Body of pancreas (tissue), 4 donors: ENCODE measurements around the gene AMPH. TPM values are rescaled to one million over a fixed set of nuclear protein-coding genes. Genes with fewer than 3 reads are reported as not detected.

Experiments used
- ATAC-seq: fragments of 150-250 bp; one replicate; pipeline ENCODE4 v1.9.1; 2016
- DNase-seq, 4 donors: peaks; one replicate each; pipeline ENCODE4 v3.0.0-alpha.2; 2019
- H3K27ac ChIP-seq, 4 donors: fragments of 200-600 bp; sonication (generic); 1 replicate in 3 of 4; 2 replicates in 1 of 4; pipeline versions ENCODE4 v1.5.1 to v1.6.1; 2016 to 2019; ENCODE audit warnings: mild to moderate bottlenecking in 1 of 4, mixed read lengths in 1 of 4, moderate library complexity in 1 of 4
- H3K27me3 ChIP-seq, 2 donors: fragments of 200-600 bp; sonication (generic); one replicate each; pipeline ENCODE4 v1.6.0; 2016; ENCODE audit warnings: mild to moderate bottlenecking in 1 of 2
- H3K36me3 ChIP-seq, 2 donors: fragments of 200-600 bp; sonication (generic); replicated peaks in 1 of 2; 2 replicates each; pipeline ENCODE4 v1.5.1; 2016; ENCODE audit warnings: low read depth in 2 of 2; ENCODE audit not compliant: insufficient read depth in 1 of 2
- H3K4me1 ChIP-seq: fragments of 200-600 bp; sonication (generic); one replicate; pipeline ENCODE4 v1.6.0; 2016
- H3K4me3 ChIP-seq, 2 donors: fragments of 200-600 bp; sonication (generic); 1 replicate in 1 of 2; 2 replicates in 1 of 2; pipeline ENCODE4 v1.5.1; 2016 to 2019
- H3K9me3 ChIP-seq, 3 donors: fragments of 200-600 bp; sonication (generic); 1 replicate in 2 of 3; 2 replicates in 1 of 3; pipeline ENCODE4 v1.5.1; 2016
- CTCF ChIP-seq, 7 experiments: fragments of 450-650 bp in 4 of 7; fragments of 200-600 bp in 3 of 7; sonication (generic) in 3 of 7; IDR thresholded peaks; one replicate each; pipeline ENCODE4 v1.5.1; 2016 to 2019; ENCODE audit warnings: antibody characterized with exemption in 7 of 7
- POLR2A ChIP-seq, 3 donors: fragments of 450-650 bp; IDR thresholded peaks; one replicate each; pipeline ENCODE4 v1.6.1; 2016; ENCODE audit warnings: antibody characterized with exemption in 3 of 3, mild to moderate bottlenecking in 2 of 3
- WGBS, 2 donors: methylation state at CpG; one replicate each; pipeline ENCODE4 v1.1.5; 2017; 5-methylcytosine and 5-hydroxymethylcytosine counted together
- intact Hi-C: fragments of 100-400 bp; cut with DNase I; formaldehyde crosslinking; loops from one replicate; pipeline ENCODE4 v1.15.1; 2023
- total RNA-seq, 2 donors: library from RNA; depleted of rRNA; stranded (reverse); fragments of >200 nt; gene quantifications; one replicate each; pipeline ENCODE4 v1.1.0, GENCODE V29; 2016

AMPH gene
- total RNA-seq, 2 donors from 2014 or later: 2.6 to 14.2 TPM

DNA sequence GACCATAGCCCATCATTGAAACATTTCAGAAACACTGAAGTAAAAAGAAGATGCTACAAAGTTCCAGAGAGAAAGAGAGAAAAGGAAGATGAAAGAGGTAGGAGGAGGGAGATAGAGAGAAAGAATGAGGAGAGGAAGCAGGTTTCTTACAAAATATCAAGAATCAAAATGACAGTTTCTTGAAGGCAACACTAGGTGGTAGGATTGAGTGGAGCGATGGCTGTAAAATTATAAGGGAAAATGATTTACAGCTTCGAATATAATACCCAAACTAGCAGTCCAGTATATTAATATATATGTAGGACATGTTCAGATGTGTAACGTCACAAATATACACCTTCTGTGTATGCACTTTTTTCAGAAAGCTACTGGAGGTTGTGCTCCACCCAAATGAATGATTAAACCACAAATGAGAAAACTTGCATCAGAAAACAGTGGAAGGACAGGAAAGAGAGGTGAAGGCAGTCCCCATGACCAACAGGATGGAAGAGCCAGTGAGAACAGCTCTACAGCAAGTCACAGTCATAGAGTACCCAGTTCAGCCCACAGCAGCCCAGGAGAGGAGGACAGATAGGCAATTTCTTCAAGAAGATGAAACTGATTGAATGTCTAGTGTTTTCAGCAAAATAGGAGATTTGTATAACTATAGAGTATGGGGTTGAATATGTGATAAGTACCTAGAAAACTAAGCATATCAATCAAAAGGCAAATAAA, 206.3 kb downstream of the AMPH start:
- WGBS, 2 donors: 49 to 58% methylated on average over 3 of the region's 3 CpGs
- H3K36me3 ChIP-seq: no peaks in the 10 kb centered on the region
- no peak for DNase-seq

GRCh38 chr7:38413784-38414183, 217.4 kb downstream of the AMPH start:
- Histone ChIP-seq H3K4me3 (no peak overlapping the region), H3K27me3 (no peaks in the 10 kb centered on the region), H3K4me1 (no peaks in the 10 kb centered on the region), H3K27ac (no peak overlapping the region), H3K36me3 (no peaks in the 10 kb centered on the region), H3K9me3 (no peaks in the 10 kb centered on the region)
- 23 to 26% methylated on average over 3 of the region's 3 CpGs for WGBS, 2 donors
- intact Hi-C loops: no loop called here
- TF ChIP-seq POLR2A (IDR thresholded peaks at IDR 0.05): no peak
- TF ChIP-seq CTCF (IDR thresholded peaks at IDR 0.05): no peak
- no peak for DNase-seq
- no peak for ATAC-seq

More for the DNA sequence above, 206.3 kb downstream of the AMPH start:
- no peak overlapping the region for H3K27ac ChIP-seq
- no peaks in the 10 kb centered on the region for H3K9me3 ChIP-seq
- intact Hi-C loops: no loop called here
- no peak for TF ChIP-seq POLR2A (IDR thresholded peaks at IDR 0.05)
- no peak for TF ChIP-seq CTCF (IDR thresholded peaks at IDR 0.05)
- H3K27me3 ChIP-seq: no peaks in the 10 kb centered on the region
- no peak for ATAC-seq
- H3K4me3 ChIP-seq: no peak overlapping the region
- no peaks in the 10 kb centered on the region for H3K4me1 ChIP-seq

DNA sequence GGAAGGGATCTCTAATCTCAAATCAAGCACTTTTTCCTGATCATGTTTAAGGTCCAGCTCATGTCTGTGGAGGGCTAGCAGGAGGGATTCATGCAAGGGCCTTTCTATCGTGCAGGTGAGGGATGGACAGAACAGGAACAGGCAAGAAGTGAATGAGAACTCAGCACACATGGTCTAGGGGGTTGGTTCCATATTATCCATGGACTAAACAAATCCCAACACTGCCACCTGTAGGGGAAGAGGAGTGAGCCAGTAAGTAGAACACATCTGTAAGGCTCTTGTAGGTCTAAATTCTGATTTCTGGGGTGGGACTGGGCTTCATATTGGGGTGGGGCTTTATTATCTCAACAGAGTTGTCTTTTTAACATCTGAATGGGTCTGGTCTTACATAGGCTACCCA, 219.8 kb downstream of the AMPH start:
- Histone ChIP-seq H3K4me1 (no peaks in the 10 kb centered on the region), H3K27me3 (no peaks in the 10 kb centered on the region), H3K36me3 (no peaks in the 10 kb centered on the region), H3K9me3 (no peaks in the 10 kb centered on the region), H3K27ac (no peak overlapping the region), H3K4me3 (no peak overlapping the region)
- WGBS, 2 donors: 42 to 56% methylated on average over 1 of the region's 1 CpG
- TF ChIP-seq CTCF (IDR thresholded peaks at IDR 0.05) (no peak), POLR2A (IDR thresholded peaks at IDR 0.05) (no peak)
- intact Hi-C loops: no loop called here
- no peak for DNase-seq
- ATAC-seq: no peak

GRCh38 chr7:38410056-38410455, 221.1 kb downstream of the AMPH start:
- 13 to 25% methylated on average over 2 of the region's 2 CpGs for WGBS, 2 donors
- DNase-seq (peak in 1 of 4 donors; percentile 6), ATAC-seq (no peak)
- Histone ChIP-seq H3K4me1 (no peaks in the 10 kb centered on the region), H3K27me3 (no peaks in the 10 kb centered on the region), H3K27ac (no peak overlapping the region), H3K9me3 (no peaks in the 10 kb centered on the region), H3K36me3 (no peaks in the 10 kb centered on the region), H3K4me3 (no peak overlapping the region)
- intact Hi-C loops: no loop called here
- TF ChIP-seq POLR2A (IDR thresholded peaks at IDR 0.05) (no peak), CTCF (IDR thresholded peaks at IDR 0.05) (no peak)

GRCh38 chr7:38409531-38409930, 221.6 kb downstream of the AMPH start:
- ATAC-seq (no peak), DNase-seq (no peak)
- Histone ChIP-seq H3K4me1 (no peaks in the 10 kb centered on the region), H3K9me3 (no peaks in the 10 kb centered on the region), H3K4me3 (no peak overlapping the region), H3K36me3 (no peaks in the 10 kb centered on the region), H3K27me3 (no peaks in the 10 kb centered on the region), H3K27ac (no peak overlapping the region)
- WGBS, 2 donors: 76 to 82% methylated on average over 6 of the region's 6 CpGs
- no peak for TF ChIP-seq POLR2A (IDR thresholded peaks at IDR 0.05)
- no peak for TF ChIP-seq CTCF (IDR thresholded peaks at IDR 0.05)
- intact Hi-C loops: no loop called here
